Neural cell (in vitro differentiated cells): Measurements from ENCODE around the gene WDR75. TPM values are rescaled to one million over a fixed set of nuclear protein-coding genes. Genes with fewer than 3 reads are reported as not detected.

Experiments
- H2AFZ ChIP-seq: fragments of 200-600, 300-800 bp; sonication (generic), shearing (Covaris generic); 2 replicates; pipeline ENCODE4 v1.6.0; 2014; ENCODE audit warnings: low read depth, mild to moderate bottlenecking, antibody characterized with exemption, low read length, moderate library complexity
- H3F3A ChIP-seq: fragments of 200-600 bp; shearing (Covaris generic); 2 replicates; pipeline ENCODE4 v1.6.1; 2016; ENCODE audit warnings: mild to moderate bottlenecking, moderate library complexity, mixed read lengths, antibody characterized with exemption, low read length; ENCODE audit not compliant: insufficient read depth, poor library complexity, severe bottlenecking
- H3K27ac ChIP-seq: fragments of 200-600, 300-800 bp; sonication (generic), shearing (Covaris generic); 2 replicates; pipeline ENCODE4 v1.5.1; 2014; ENCODE audit warnings: mild to moderate bottlenecking, low read length, moderate library complexity
- H3K27me3 ChIP-seq: fragments of 300-800, 200-600 bp; sonication (generic), shearing (Covaris generic); 2 replicates; pipeline ENCODE4 v1.6.0; 2014; ENCODE audit warnings: mild to moderate bottlenecking, low read depth, low read length, moderate library complexity; ENCODE audit not compliant: insufficient read depth
- H3K36me3 ChIP-seq: fragments of 300-800, 200-600 bp; sonication (generic), shearing (Covaris generic); 2 replicates; pipeline ENCODE4 v1.5.1; 2014; ENCODE audit warnings: mild to moderate bottlenecking, antibody characterized with exemption, low read length, moderate library complexity; ENCODE audit not compliant: insufficient read depth
- H3K4me2 ChIP-seq: fragments of 300-800, 200-600 bp; sonication (generic), shearing (Covaris generic); 2 replicates; pipeline ENCODE4 v1.6.0; 2014; ENCODE audit warnings: mild to moderate bottlenecking, low read length
- H3K4me3 ChIP-seq: fragments of 300-800, 200-600 bp; sonication (generic), shearing (Covaris generic); 2 replicates; pipeline ENCODE4 v1.5.1; 2014; ENCODE audit warnings: mild to moderate bottlenecking, low read length, moderate library complexity
- H3K79me2 ChIP-seq: fragments of 200-600 bp; shearing (Covaris generic); replicated peaks from 2 replicates; pipeline ENCODE4 v1.6.0; 2014; ENCODE audit warnings: mild to moderate bottlenecking, low read length, moderate library complexity; ENCODE audit not compliant: insufficient read depth
- H3K9ac ChIP-seq: fragments of 300-800, 200-600 bp; sonication (generic), shearing (Covaris generic); 2 replicates; pipeline ENCODE4 v1.6.1; 2016; ENCODE audit warnings: mild to moderate bottlenecking, low read length, mixed read lengths
- H3K9me2 ChIP-seq: fragments of 200-600 bp; shearing (Covaris generic); 2 replicates; pipeline ENCODE4 v1.6.1; 2016; ENCODE audit warnings: mild to moderate bottlenecking, low read length, mixed read lengths; ENCODE audit not compliant: insufficient read depth
- H3K9me3 ChIP-seq: fragments of 200-600, 300-800 bp; sonication (generic), shearing (Covaris generic); 2 replicates; pipeline ENCODE4 v1.6.1; 2016; ENCODE audit warnings: mild to moderate bottlenecking, mixed run types, low read length, moderate library complexity, mixed read lengths
- H4K20me1 ChIP-seq: fragments of 200-600 bp; shearing (Covaris generic); 2 replicates; pipeline ENCODE4 v1.6.1; 2016; ENCODE audit warnings: mild to moderate bottlenecking, mixed run types; ENCODE audit not compliant: insufficient read depth
- CTCF ChIP-seq: fragments of 450-650 bp; IDR thresholded peaks from 2 replicates; pipeline ENCODE4 v1.5.1; 2014; ENCODE audit warnings: antibody characterized with exemption, mild to moderate bottlenecking, moderate library complexity; ENCODE audit not compliant: poor library complexity, severe bottlenecking
- EP300 ChIP-seq: fragments of 450-650 bp; conservative IDR thresholded peaks from 2 replicates; pipeline ENCODE4 v1.6.1; 2014; ENCODE audit warnings: antibody characterized with exemption, mild to moderate bottlenecking, moderate library complexity; ENCODE audit not compliant: poor library complexity, severe bottlenecking
- EZH2 ChIP-seq: fragments of 200-600, 300-800 bp; shearing (Covaris generic), sonication (generic); IDR thresholded peaks from 2 replicates; pipeline ENCODE4 v1.6.1; 2014; ENCODE audit warnings: antibody characterized with exemption, low read length, borderline replicate concordance, mild to moderate bottlenecking; ENCODE audit not compliant: insufficient read depth, poor library complexity, severe bottlenecking
- MXI1 ChIP-seq: fragments of 450-650 bp; conservative IDR thresholded peaks from 2 replicates; pipeline ENCODE4 v1.6.1; 2014; ENCODE audit warnings: antibody characterized with exemption, mild to moderate bottlenecking; ENCODE audit not compliant: poor library complexity, severe bottlenecking
- POLR2AphosphoS5 ChIP-seq: IDR thresholded peaks from 2 replicates; pipeline ENCODE4 v1.6.1; 2012
- RAD21 ChIP-seq: fragments of 450-650 bp; conservative IDR thresholded peaks from 2 replicates; pipeline ENCODE4 v1.6.1; 2014; ENCODE audit warnings: antibody characterized with exemption, mild to moderate bottlenecking, moderate library complexity
- SMC3 ChIP-seq: fragments of 450-650 bp; conservative IDR thresholded peaks from 2 replicates; pipeline ENCODE4 v1.6.1; 2014; ENCODE audit warnings: antibody characterized with exemption, mild to moderate bottlenecking, moderate library complexity; ENCODE audit not compliant: poor library complexity
- TAF1 ChIP-seq: IDR thresholded peaks from 2 replicates; pipeline ENCODE4 v1.6.1; 2012; ENCODE audit warnings: low read depth
- polyA plus RNA-seq: library from polyadenylated mRNA; depleted of rRNA; stranded (reverse); fragments of >200 nt; gene quantifications from 2 replicates; pipeline ENCODE4 v1.2.3, GENCODE V29; 2014
- TF ChIP-seq, protein P1 (sequence below): IDR thresholded peaks from 2 replicates; pipeline ENCODE4 v1.6.1; 2012; ENCODE audit warnings: borderline replicate concordance

WDR75 gene
- polyA plus RNA-seq, 1 donor from 2014 or later: 62.5 TPM

- TF ChIP-seq MXI1 (no peak), EZH2 (no peak), SMC3 (no peak), EP300 (no peak), POLR2AphosphoS5 (no peak), CTCF (no peak), TAF1 (no peak), RAD21 (no peak)
- TF ChIP-seq, protein P1, sequence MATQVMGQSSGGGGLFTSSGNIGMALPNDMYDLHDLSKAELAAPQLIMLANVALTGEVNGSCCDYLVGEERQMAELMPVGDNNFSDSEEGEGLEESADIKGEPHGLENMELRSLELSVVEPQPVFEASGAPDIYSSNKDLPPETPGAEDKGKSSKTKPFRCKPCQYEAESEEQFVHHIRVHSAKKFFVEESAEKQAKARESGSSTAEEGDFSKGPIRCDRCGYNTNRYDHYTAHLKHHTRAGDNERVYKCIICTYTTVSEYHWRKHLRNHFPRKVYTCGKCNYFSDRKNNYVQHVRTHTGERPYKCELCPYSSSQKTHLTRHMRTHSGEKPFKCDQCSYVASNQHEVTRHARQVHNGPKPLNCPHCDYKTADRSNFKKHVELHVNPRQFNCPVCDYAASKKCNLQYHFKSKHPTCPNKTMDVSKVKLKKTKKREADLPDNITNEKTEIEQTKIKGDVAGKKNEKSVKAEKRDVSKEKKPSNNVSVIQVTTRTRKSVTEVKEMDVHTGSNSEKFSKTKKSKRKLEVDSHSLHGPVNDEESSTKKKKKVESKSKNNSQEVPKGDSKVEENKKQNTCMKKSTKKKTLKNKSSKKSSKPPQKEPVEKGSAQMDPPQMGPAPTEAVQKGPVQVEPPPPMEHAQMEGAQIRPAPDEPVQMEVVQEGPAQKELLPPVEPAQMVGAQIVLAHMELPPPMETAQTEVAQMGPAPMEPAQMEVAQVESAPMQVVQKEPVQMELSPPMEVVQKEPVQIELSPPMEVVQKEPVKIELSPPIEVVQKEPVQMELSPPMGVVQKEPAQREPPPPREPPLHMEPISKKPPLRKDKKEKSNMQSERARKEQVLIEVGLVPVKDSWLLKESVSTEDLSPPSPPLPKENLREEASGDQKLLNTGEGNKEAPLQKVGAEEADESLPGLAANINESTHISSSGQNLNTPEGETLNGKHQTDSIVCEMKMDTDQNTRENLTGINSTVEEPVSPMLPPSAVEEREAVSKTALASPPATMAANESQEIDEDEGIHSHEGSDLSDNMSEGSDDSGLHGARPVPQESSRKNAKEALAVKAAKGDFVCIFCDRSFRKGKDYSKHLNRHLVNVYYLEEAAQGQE: no peak
- H3K79me2 ChIP-seq: no peaks in the 10 kb centered on the region
- H3K4me2 ChIP-seq: no peak overlapping the region
- no peaks in the 10 kb centered on the region for H3K27me3 ChIP-seq
- H4K20me1 ChIP-seq: no peaks in the 10 kb centered on the region
- no peak overlapping the region for H3K4me3 ChIP-seq
- no peak overlapping the region for H2AFZ ChIP-seq
- H3K9ac ChIP-seq: no peak overlapping the region
- no peaks in the 10 kb centered on the region for H3F3A ChIP-seq
- H3K27ac ChIP-seq: no peak overlapping the region
- H3K9me2 ChIP-seq: no peaks in the 10 kb centered on the region
- no peaks in the 10 kb centered on the region for H3K36me3 ChIP-seq
- H3K9me3 ChIP-seq: no peaks in the 10 kb centered on the region
These were observed 46.2 kb downstream of the WDR75 start for GRCh38 chr2:189487283-189488007.

- no peaks in the 10 kb centered on the region for H3K79me2 ChIP-seq
- no peak overlapping the region for H3K9ac ChIP-seq
- no peaks in the 10 kb centered on the region for H3F3A ChIP-seq
- H3K9me3 ChIP-seq: no peaks in the 10 kb centered on the region
- no peak overlapping the region for H3K4me2 ChIP-seq
- H4K20me1 ChIP-seq: no peaks in the 10 kb centered on the region
- no peak overlapping the region for H3K4me3 ChIP-seq
- no peak overlapping the region for H3K27ac ChIP-seq
- TF ChIP-seq RAD21 (no peak), EZH2 (no peak), POLR2AphosphoS5 (no peak), TAF1 (no peak)
- H3K27me3 ChIP-seq: no peaks in the 10 kb centered on the region
- no peaks in the 10 kb centered on the region for H3K9me2 ChIP-seq
- no peaks in the 10 kb centered on the region for H3K36me3 ChIP-seq
- H2AFZ ChIP-seq: no peak overlapping the region
These were observed 46.7 kb downstream of the WDR75 start for GRCh38 chr2:189488008-189488310.
